Measurements from ENCODE around the gene SLC38A2.

GRCh38 chr12:46396826-46397225 lies 24.3 kb upstream of the SLC38A2 start:
- TF ChIP-seq ZFP41 (tag by site-specific recombination; IDR thresholded peaks at IDR 0.05; ENCODE audit: borderline replicate concordance) (no peak), CTCF (tag by site-specific recombination; IDR thresholded peaks at IDR 0.05) (no peak), ZBTB44 (tag by site-specific recombination; IDR thresholded peaks at IDR 0.05) (no peak), KLF17 (tag by site-specific recombination; IDR thresholded peaks at IDR 0.05) (no peak), ZNF623 (tag by site-specific recombination; IDR thresholded peaks at IDR 0.05) (no peak), YY1 (tag by site-specific recombination; IDR thresholded peaks at IDR 0.05) (no peak), TCF7L2 (IDR thresholded peaks at IDR 0.05; ENCODE audit: borderline replicate concordance, low read depth, low read length) (no peak), ZNF37A (tag by site-specific recombination; IDR thresholded peaks at IDR 0.05) (no peak)
